Skeletal muscle tissue (tissue), 4 donors: ENCODE measurements around the gene DOK6. TPM values are rescaled to one million over a fixed set of nuclear protein-coding genes. Genes with fewer than 3 reads are reported as not detected.

Experiments
- H3K27ac ChIP-seq: one replicate; pipeline ENCODE4 v1.7.0; 2013; ENCODE audit warnings: mild to moderate bottlenecking, low read depth, low read length, inconsistent platforms
- H3K27me3 ChIP-seq, 3 donors: one replicate each; pipeline ENCODE4 v1.7.0; 2013; ENCODE audit warnings: low read length in 3 of 3; ENCODE audit not compliant: control insufficient read depth in 3 of 3, insufficient read depth in 3 of 3
- H3K36me3 ChIP-seq, 3 donors: one replicate each; pipeline ENCODE4 v1.7.0; 2013; ENCODE audit warnings: low read length in 3 of 3; ENCODE audit not compliant: control insufficient read depth in 3 of 3, insufficient read depth in 3 of 3
- H3K4me1 ChIP-seq, 3 donors: one replicate each; pipeline ENCODE4 v1.7.0; 2013; ENCODE audit warnings: low read length in 3 of 3, mild to moderate bottlenecking in 3 of 3; ENCODE audit not compliant: control insufficient read depth in 3 of 3, insufficient read depth in 3 of 3
- H3K4me3 ChIP-seq, 3 donors: one replicate each; pipeline ENCODE4 v1.7.0; 2013; ENCODE audit warnings: low read length in 3 of 3
- H3K9ac ChIP-seq, 3 donors: one replicate each; pipeline ENCODE4 v1.7.0; 2013; ENCODE audit warnings: low read length in 3 of 3, mild to moderate bottlenecking in 3 of 3, moderate library complexity in 2 of 3, low read depth in 1 of 3
- H3K9me3 ChIP-seq, 3 donors: one replicate each; pipeline ENCODE4 v1.7.0; 2013; ENCODE audit warnings: low read length in 3 of 3; ENCODE audit not compliant: control insufficient read depth in 3 of 3
- total RNA-seq: library from RNA; depleted of rRNA; stranded (reverse); fragments of >200 nt; gene quantifications from one replicate; pipeline ENCODE4 v1.2.3, GENCODE V29; 2014
- donor health status: Osteomylitis.

The DOK6 gene
- total RNA-seq, 1 donor from 2014 or later: 3.1 TPM

GRCh38 chr18:69759046-69759445 is 358.4 kb downstream of the DOK6 start:
- no peaks in the 10 kb centered on the region for H3K9me3 ChIP-seq

DNA sequence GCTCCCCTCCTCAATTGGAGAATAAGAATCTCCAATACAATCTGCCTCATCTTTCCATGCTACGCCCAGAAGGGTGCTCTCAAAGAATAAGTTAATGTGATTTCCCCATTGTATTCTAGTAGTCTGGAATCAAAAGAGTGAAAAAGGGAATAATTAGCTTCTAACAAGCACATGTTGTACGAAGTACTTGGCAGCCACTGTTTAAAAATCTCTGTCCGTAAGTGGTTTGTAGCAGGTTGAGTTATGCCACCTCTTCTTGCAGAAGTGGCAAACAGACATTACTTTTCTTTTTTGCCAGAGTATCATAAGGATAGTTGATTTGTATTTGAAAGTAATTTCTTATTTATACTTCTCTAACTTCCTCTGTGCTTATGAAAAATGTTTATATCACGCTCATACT is 362.3 kb downstream of the DOK6 start:
- Histone ChIP-seq H3K4me3 (no peak overlapping the region), H3K4me1 (no peaks in the 10 kb centered on the region), H3K27me3 (peaks cover 0 to 2% (median 0%) of the 10 kb centered on the region in 3 donors), H3K36me3 (no peaks in the 10 kb centered on the region), H3K9me3 (no peaks in the 10 kb centered on the region), H3K9ac (no peak overlapping the region), H3K27ac (no peak overlapping the region)

More at GRCh38 chr18:69759046-69759445, 358.4 kb downstream of the DOK6 start:
- Histone ChIP-seq H3K9ac (no peak overlapping the region), H3K27me3 (peaks cover 0 to 2% (median 0%) of the 10 kb centered on the region in 3 donors), H3K36me3 (no peaks in the 10 kb centered on the region), H3K4me1 (no peaks in the 10 kb centered on the region), H3K4me3 (no peak overlapping the region), H3K27ac (no peak overlapping the region)

GRCh38 chr18:69763821-69764220 is 363.1 kb downstream of the DOK6 start:
- Histone ChIP-seq H3K36me3 (no peaks in the 10 kb centered on the region), H3K4me1 (no peaks in the 10 kb centered on the region), H3K27me3 (peaks cover 0 to 2% (median 0%) of the 10 kb centered on the region in 3 donors), H3K4me3 (no peak overlapping the region), H3K27ac (no peak overlapping the region), H3K9ac (no peak overlapping the region), H3K9me3 (no peaks in the 10 kb centered on the region)

DNA sequence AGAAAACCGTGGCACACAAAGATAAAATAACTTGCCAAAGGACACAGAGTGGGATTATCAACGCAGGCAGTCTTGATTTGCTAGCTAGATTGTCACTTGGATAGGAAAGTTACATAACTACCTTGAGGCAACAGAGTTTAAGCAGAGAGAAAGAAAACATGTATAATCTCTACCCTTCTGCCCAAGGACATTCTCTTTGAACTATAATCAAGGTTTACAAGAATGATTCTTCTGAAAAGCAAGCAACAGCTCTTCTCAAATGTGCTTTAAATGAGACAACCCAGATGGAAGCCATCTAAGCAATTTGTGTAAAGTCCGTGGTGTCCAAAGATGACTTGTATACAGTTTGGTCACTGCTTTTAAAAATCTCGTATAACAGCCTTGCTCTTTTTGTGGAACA is 369.6 kb downstream of the DOK6 start:
- H3K4me1 ChIP-seq: no peaks in the 10 kb centered on the region
- no peaks in the 10 kb centered on the region for H3K9me3 ChIP-seq
- H3K27ac ChIP-seq: no peak overlapping the region
- H3K4me3 ChIP-seq: no peak overlapping the region
- H3K27me3 ChIP-seq: no peaks in the 10 kb centered on the region
- H3K9ac ChIP-seq: no peak overlapping the region
- H3K36me3 ChIP-seq: no peaks in the 10 kb centered on the region

DNA sequence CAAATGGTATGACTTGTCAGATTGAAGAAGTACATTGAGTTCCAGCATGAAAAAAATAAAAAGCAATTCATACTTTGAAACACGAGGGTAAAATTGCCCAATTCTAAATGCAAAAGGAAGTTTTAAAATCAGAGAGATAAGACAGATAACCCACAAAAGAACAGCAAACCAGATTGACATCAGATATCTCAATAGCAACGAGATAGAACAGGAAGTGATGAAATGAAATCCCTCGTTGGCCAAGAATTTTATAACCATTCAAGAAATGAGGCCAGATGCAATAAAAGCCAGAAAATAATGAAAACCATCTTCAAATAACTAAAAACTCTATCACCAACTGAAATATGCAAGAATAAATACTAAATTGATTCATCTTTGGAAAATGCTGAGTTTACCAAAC is 374.1 kb downstream of the DOK6 start:
- H3K27ac ChIP-seq: no peak overlapping the region
- H3K27me3 ChIP-seq: no peaks in the 10 kb centered on the region
- H3K36me3 ChIP-seq: no peaks in the 10 kb centered on the region
- H3K4me1 ChIP-seq: no peaks in the 10 kb centered on the region
- no peak overlapping the region for H3K4me3 ChIP-seq
- H3K9ac ChIP-seq: no peak overlapping the region
- H3K9me3 ChIP-seq: no peaks in the 10 kb centered on the region

DNA sequence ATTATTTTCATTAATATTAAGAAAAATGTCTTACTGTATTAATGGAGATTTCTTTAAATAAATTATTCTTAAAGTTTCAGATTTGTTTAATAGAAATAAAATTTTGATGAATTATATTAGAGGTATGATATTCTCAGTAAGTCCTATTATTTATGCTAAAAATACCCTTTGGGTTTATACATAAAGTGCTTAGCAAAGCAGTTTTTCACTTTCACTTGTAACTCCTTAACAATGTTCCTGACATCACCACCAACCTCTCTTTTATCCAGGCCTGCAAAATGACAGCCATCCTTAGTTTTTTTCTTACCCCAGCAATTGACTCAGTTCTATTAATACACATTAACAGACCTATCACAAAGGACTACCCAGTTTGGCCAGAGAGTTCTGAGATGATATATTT is 376.6 kb downstream of the DOK6 start:
- Histone ChIP-seq H3K27ac (no peak overlapping the region), H3K27me3 (no peaks in the 10 kb centered on the region), H3K4me1 (no peaks in the 10 kb centered on the region), H3K4me3 (no peak overlapping the region), H3K9ac (no peak overlapping the region), H3K9me3 (no peaks in the 10 kb centered on the region), H3K36me3 (no peaks in the 10 kb centered on the region)

- Histone ChIP-seq H3K27me3 (no peaks in the 10 kb centered on the region), H3K9me3 (no peaks in the 10 kb centered on the region), H3K4me1 (no peaks in the 10 kb centered on the region), H3K9ac (no peak overlapping the region), H3K27ac (no peak overlapping the region), H3K4me3 (no peak overlapping the region), H3K36me3 (no peaks in the 10 kb centered on the region)
Measured at GRCh38 chr18:69778680-69779079, 378.0 kb downstream of the DOK6 start.

- no peak overlapping the region for H3K27ac ChIP-seq
- H3K27me3 ChIP-seq: no peaks in the 10 kb centered on the region
- H3K36me3 ChIP-seq: no peaks in the 10 kb centered on the region
- H3K4me1 ChIP-seq: no peaks in the 10 kb centered on the region
- H3K9me3 ChIP-seq: no peaks in the 10 kb centered on the region
- no peak overlapping the region for H3K4me3 ChIP-seq
- H3K9ac ChIP-seq: no peak overlapping the region
Measured at GRCh38 chr18:69780851-69781250, 380.2 kb downstream of the DOK6 start.

DNA sequence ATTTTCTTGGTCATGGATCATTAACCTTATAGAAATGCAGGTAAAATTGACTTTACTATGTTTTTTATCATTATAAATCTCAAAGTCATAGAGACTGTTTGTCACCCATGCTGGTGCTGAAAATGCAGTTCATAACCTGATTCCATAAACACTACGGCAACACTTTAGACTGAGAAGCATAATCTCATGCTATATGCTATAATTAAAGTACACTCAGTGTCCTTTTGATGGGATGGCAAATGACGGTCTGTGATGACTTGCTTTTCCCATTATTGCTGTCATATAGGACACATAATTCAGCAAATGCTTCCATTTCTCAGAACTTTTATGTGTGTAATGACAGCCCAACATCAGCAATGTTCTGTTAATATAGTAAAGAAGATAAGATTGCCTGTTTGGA is 384.1 kb downstream of the DOK6 start:
- Histone ChIP-seq H3K9ac (no peak overlapping the region), H3K27me3 (no peaks in the 10 kb centered on the region), H3K4me3 (no peak overlapping the region), H3K4me1 (no peaks in the 10 kb centered on the region), H3K27ac (no peak overlapping the region), H3K36me3 (no peaks in the 10 kb centered on the region), H3K9me3 (no peaks in the 10 kb centered on the region)

DNA sequence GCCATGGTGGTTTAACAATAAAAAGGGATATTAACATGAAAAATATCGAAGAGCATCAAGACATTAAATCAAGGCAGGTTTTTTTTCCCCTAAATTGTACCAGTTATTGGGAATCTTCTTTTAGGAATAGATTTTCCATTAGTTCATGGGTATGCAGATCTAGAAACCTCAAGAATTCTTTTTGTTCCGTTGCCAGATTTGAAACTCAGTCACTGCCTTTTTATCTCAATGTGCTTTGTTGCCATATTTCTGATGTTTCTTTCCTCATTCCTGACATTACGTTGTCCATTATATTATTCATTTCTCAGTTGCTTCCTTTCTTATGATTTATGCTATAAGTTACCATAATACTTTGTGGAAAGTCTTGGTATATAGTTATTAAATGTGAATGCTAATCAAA is 384.8 kb downstream of the DOK6 start:
- no peaks in the 10 kb centered on the region for H3K9me3 ChIP-seq
- H3K27me3 ChIP-seq: no peaks in the 10 kb centered on the region
- H3K9ac ChIP-seq: no peak overlapping the region
- H3K36me3 ChIP-seq: no peaks in the 10 kb centered on the region
- H3K27ac ChIP-seq: no peak overlapping the region
- H3K4me1 ChIP-seq: no peaks in the 10 kb centered on the region
- H3K4me3 ChIP-seq: no peak overlapping the region

DNA sequence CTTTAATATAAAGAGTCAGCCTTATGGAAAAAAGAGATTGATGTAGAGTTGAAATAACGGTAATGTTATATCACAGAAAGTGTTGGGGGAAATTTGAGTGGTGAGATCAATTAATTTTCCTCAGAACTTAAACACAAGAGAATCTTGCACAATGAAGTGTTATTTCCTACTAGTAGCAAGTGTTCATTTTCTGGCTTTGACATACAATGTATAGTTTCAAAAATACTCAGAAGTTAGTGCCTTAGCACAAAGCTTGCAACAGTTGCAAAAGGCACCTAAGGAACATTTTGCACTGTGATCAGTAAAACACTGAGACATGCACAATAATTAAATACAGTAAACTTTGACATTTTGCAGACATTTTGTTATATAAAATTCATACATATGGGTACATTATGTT is 385.7 kb downstream of the DOK6 start:
- Histone ChIP-seq H3K4me1 (no peaks in the 10 kb centered on the region), H3K9me3 (no peaks in the 10 kb centered on the region), H3K36me3 (no peaks in the 10 kb centered on the region), H3K9ac (no peak overlapping the region), H3K27ac (no peak overlapping the region), H3K4me3 (no peak overlapping the region), H3K27me3 (no peaks in the 10 kb centered on the region)
